ENCODE measurements around the gene ZNF624. TPM values are rescaled to one million over a fixed set of nuclear protein-coding genes. Genes with fewer than 3 reads are reported as not detected.

The ZNF624 gene
- total and polyA plus RNA-seq, 4 donors = 0.26 to 2.4 (median 1.2) TPM

- H3K4me1 ChIP-seq (ENCODE audit: control insufficient read depth in 4 of 4, insufficient read depth in 4 of 4, low read length in 3 of 4) = peaks cover 0 to 9% (median 8%) of the 10 kb centered on the region in 4 donors
- no peak for DNase-seq (ENCODE audit: low spot score)
- TF ChIP-seq, protein P1, sequence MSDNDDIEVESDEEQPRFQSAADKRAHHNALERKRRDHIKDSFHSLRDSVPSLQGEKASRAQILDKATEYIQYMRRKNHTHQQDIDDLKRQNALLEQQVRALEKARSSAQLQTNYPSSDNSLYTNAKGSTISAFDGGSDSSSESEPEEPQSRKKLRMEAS (IDR thresholded peaks at IDR 0.05) = no peak
- TF ChIP-seq RAD21 (IDR thresholded peaks at IDR 0.05) = no peak
- TF ChIP-seq YY1 (IDR thresholded peaks at IDR 0.05) = no peak
- no peak for TF ChIP-seq TAF1 (conservative IDR thresholded peaks at IDR 0.05)
- TF ChIP-seq, protein P2, sequence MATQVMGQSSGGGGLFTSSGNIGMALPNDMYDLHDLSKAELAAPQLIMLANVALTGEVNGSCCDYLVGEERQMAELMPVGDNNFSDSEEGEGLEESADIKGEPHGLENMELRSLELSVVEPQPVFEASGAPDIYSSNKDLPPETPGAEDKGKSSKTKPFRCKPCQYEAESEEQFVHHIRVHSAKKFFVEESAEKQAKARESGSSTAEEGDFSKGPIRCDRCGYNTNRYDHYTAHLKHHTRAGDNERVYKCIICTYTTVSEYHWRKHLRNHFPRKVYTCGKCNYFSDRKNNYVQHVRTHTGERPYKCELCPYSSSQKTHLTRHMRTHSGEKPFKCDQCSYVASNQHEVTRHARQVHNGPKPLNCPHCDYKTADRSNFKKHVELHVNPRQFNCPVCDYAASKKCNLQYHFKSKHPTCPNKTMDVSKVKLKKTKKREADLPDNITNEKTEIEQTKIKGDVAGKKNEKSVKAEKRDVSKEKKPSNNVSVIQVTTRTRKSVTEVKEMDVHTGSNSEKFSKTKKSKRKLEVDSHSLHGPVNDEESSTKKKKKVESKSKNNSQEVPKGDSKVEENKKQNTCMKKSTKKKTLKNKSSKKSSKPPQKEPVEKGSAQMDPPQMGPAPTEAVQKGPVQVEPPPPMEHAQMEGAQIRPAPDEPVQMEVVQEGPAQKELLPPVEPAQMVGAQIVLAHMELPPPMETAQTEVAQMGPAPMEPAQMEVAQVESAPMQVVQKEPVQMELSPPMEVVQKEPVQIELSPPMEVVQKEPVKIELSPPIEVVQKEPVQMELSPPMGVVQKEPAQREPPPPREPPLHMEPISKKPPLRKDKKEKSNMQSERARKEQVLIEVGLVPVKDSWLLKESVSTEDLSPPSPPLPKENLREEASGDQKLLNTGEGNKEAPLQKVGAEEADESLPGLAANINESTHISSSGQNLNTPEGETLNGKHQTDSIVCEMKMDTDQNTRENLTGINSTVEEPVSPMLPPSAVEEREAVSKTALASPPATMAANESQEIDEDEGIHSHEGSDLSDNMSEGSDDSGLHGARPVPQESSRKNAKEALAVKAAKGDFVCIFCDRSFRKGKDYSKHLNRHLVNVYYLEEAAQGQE (IDR thresholded peaks at IDR 0.05) = no peak
- no peak for TF ChIP-seq CTCF (IDR thresholded peaks at IDR 0.05; ENCODE audit: low read depth, low read length, missing input control)
- H3K9me3 ChIP-seq (ENCODE audit: control insufficient read depth in 4 of 4, low read length in 3 of 4) = no peaks in the 10 kb centered on the region
- WGBS = 14% methylated on average over 8 of the region's 8 CpGs
- H3K4me3 ChIP-seq (ENCODE audit: low read depth in 1 of 3, low read length in 3 of 3) = peak overlapping the region; percentile 72 to 93 (median 81)
- H3K36me3 ChIP-seq (ENCODE audit: control insufficient read depth in 4 of 4, insufficient read depth in 3 of 4, low read depth in 1 of 4, low read length in 3 of 4) = no peaks in the 10 kb centered on the region
- no peaks in the 10 kb centered on the region for H3K27me3 ChIP-seq (ENCODE audit: control insufficient read depth in 4 of 4, insufficient read depth in 4 of 4, low read length in 3 of 4)
- H3K9ac ChIP-seq (ENCODE audit: low read depth in 1 of 2, low read length in 2 of 2) = peak overlapping the region; percentile 75 to 78
- H3K27ac ChIP-seq (ENCODE audit: low read depth in 1 of 2, low read length in 2 of 2) = peak overlapping the region; percentile 74 to 81
Observed at GRCh38 chr17:16652847-16653366, 743 bp downstream of the ZNF624 start.

DNA sequence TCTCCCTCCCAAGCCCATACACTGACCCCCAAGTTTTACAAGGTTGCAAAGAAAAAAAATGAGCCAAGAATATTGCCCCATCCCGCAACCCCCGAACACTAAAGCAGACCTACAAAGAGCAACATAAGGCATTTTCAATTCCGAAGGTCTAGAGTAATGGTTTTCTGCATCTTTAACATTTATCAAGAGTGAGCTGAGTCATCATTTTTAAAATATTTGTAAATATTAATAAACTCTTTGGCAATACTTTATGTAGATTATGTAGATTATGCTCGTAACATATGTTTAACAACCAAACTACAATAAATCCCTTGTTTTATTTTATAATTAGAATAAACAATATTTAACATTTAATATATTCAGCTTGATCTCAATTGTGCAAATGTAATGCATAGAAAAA is 1.4 kb downstream of the ZNF624 start:
- H3K27ac ChIP-seq (ENCODE audit: low read depth in 1 of 2, low read length in 2 of 2) = no peak overlapping the region
- no peak for DNase-seq (ENCODE audit: low spot score)
- H3K4me3 ChIP-seq (ENCODE audit: low read depth in 1 of 3, low read length in 3 of 3) = no peak overlapping the region
- no peak for TF ChIP-seq HNF4G (IDR thresholded peaks at IDR 0.05)
- no peak for TF ChIP-seq HNF4A (conservative IDR thresholded peaks at IDR 0.05)
- TF ChIP-seq, protein P1 (IDR thresholded peaks at IDR 0.05) = no peak
- no peak for TF ChIP-seq SP1 (IDR thresholded peaks at IDR 0.05)
- TF ChIP-seq NR2F2 (IDR thresholded peaks at IDR 0.05) = no peak
- TF ChIP-seq EGR1 (IDR thresholded peaks at IDR 0.05; ENCODE audit: low read depth in 2 of 2) = no peak
- no peak for TF ChIP-seq YY1 (IDR thresholded peaks at IDR 0.05)
- TF ChIP-seq CTCF (IDR thresholded peaks at IDR 0.05; ENCODE audit: low read depth, low read length, missing input control) = no peak
- TF ChIP-seq TAF1 (conservative IDR thresholded peaks at IDR 0.05) = no peak
- no peak for TF ChIP-seq ZBTB33 (IDR thresholded peaks at IDR 0.05)
- TF ChIP-seq FOXA1 (IDR thresholded peaks at IDR 0.05) = no peak
- TF ChIP-seq, protein P2 (IDR thresholded peaks at IDR 0.05) = no peak
- TF ChIP-seq FOXA2 (IDR thresholded peaks at IDR 0.05) = no peak
- H3K27me3 ChIP-seq (ENCODE audit: control insufficient read depth in 4 of 4, insufficient read depth in 4 of 4, low read length in 3 of 4) = no peaks in the 10 kb centered on the region
- H3K4me1 ChIP-seq (ENCODE audit: control insufficient read depth in 4 of 4, insufficient read depth in 4 of 4, low read length in 3 of 4) = peaks cover 0 to 9% (median 8%) of the 10 kb centered on the region in 4 donors
- no peaks in the 10 kb centered on the region for H3K9me3 ChIP-seq (ENCODE audit: control insufficient read depth in 4 of 4, low read length in 3 of 4)
- H3K9ac ChIP-seq (ENCODE audit: low read depth in 1 of 2, low read length in 2 of 2) = no peak overlapping the region
- H3K36me3 ChIP-seq (ENCODE audit: control insufficient read depth in 4 of 4, insufficient read depth in 3 of 4, low read depth in 1 of 4, low read length in 3 of 4) = no peaks in the 10 kb centered on the region
- 96% methylated on average over 4 of the region's 4 CpGs for WGBS

Data from liver (tissue), 9 donors.